Neuronal stem cell (in vitro differentiated cells): Measurements from ENCODE around the gene PSMD12.

Experiments
- DNase-seq: peaks from one replicate; pipeline ENCODE4 v3.0.0-alpha.2; 2013; ENCODE audit warnings: low spot score
- H2AFZ ChIP-seq: one replicate; pipeline ENCODE4 v1.6.1; 2013; ENCODE audit warnings: mild to moderate bottlenecking, low read length, inconsistent platforms
- H2AK5ac ChIP-seq: 2 replicates; pipeline ENCODE4 v1.6.1; 2013; ENCODE audit warnings: low read depth, mild to moderate bottlenecking, inconsistent platforms, low read length, moderate library complexity, mixed read lengths
- H2BK120ac ChIP-seq: 2 replicates; pipeline ENCODE4 v1.6.1; 2013; ENCODE audit warnings: low read depth, mild to moderate bottlenecking, inconsistent platforms, low read length, moderate library complexity, mixed read lengths
- H2BK12ac ChIP-seq: one replicate; pipeline ENCODE4 v1.6.1; 2013; ENCODE audit warnings: low read length, inconsistent platforms
- H2BK15ac ChIP-seq: 2 replicates; pipeline ENCODE4 v1.6.1; 2013; ENCODE audit warnings: mild to moderate bottlenecking, low read length, inconsistent platforms, mixed read lengths
- H2BK5ac ChIP-seq: one replicate; pipeline ENCODE4 v1.6.1; 2013; ENCODE audit warnings: inconsistent platforms, mild to moderate bottlenecking, low read length, moderate library complexity
- H3K14ac ChIP-seq: one replicate; pipeline ENCODE4 v1.6.1; 2013; ENCODE audit warnings: low read length, inconsistent platforms
- H3K18ac ChIP-seq: 2 replicates; pipeline ENCODE4 v1.6.1; 2013; ENCODE audit warnings: low read length, inconsistent platforms
- H3K23ac ChIP-seq: 2 replicates; pipeline ENCODE4 v1.6.1; 2013; ENCODE audit warnings: low read depth, mild to moderate bottlenecking, mixed read lengths, low read length, inconsistent platforms; ENCODE audit not compliant: poor library complexity
- H3K27ac ChIP-seq: replicated peaks from 3 replicates; pipeline ENCODE4 v1.5.1; 2013; ENCODE audit warnings: low read length, inconsistent platforms
- H3K27me3 ChIP-seq, 3 experiments: 2 replicates each; pipeline ENCODE4 v1.6.1; 2013; ENCODE audit warnings: low read length in 3 of 3, mild to moderate bottlenecking in 2 of 3, inconsistent platforms in 1 of 3, low read depth in 1 of 3, mixed read lengths in 1 of 3, moderate library complexity in 1 of 3; ENCODE audit not compliant: control insufficient read depth in 3 of 3, insufficient read depth in 3 of 3
- H3K36me3 ChIP-seq, 2 donors: replicated peaks in 1 of 2; 2 replicates each; pipeline ENCODE4 v1.6.1; 2013; ENCODE audit warnings: low read length in 2 of 2; ENCODE audit not compliant: control insufficient read depth in 2 of 2, insufficient read depth in 2 of 2
- H3K4ac ChIP-seq: 2 replicates; pipeline ENCODE4 v1.6.1; 2013; ENCODE audit warnings: inconsistent platforms, mild to moderate bottlenecking, low read length, moderate library complexity
- H3K4me1 ChIP-seq, 2 donors: 1 replicate in 1 of 2; 2 replicates in 1 of 2; pipeline ENCODE4 v1.6.1; 2013; ENCODE audit warnings: low read length in 2 of 2, low read depth in 1 of 2; ENCODE audit not compliant: control insufficient read depth in 2 of 2, insufficient read depth in 1 of 2
- H3K4me2 ChIP-seq: one replicate; pipeline ENCODE4 v1.6.1; 2013; ENCODE audit warnings: mild to moderate bottlenecking, low read length, inconsistent platforms; ENCODE audit not compliant: insufficient read depth, poor library complexity, severe bottlenecking
- H3K4me3 ChIP-seq, 2 donors: 2 replicates each; pipeline ENCODE4 v1.5.1; 2013; ENCODE audit warnings: low read length in 2 of 2, mild to moderate bottlenecking in 2 of 2, inconsistent platforms in 1 of 2, moderate library complexity in 1 of 2
- H3K79me1 ChIP-seq: one replicate; pipeline ENCODE4 v1.6.1; 2013; ENCODE audit warnings: low read depth, mild to moderate bottlenecking, inconsistent platforms, low read length, moderate library complexity
- H3K9ac ChIP-seq: one replicate; pipeline ENCODE4 v1.6.1; 2013; ENCODE audit warnings: mild to moderate bottlenecking, low read depth, low read length, inconsistent platforms; ENCODE audit not compliant: poor library complexity
- H3K9me3 ChIP-seq, 2 donors: replicated peaks in 1 of 2; 2 replicates each; pipeline versions ENCODE3 to v1.6.1; 2013; ENCODE audit warnings: low read length in 2 of 2, mild to moderate bottlenecking in 2 of 2, inconsistent platforms in 1 of 2, low read depth in 1 of 2, mixed read lengths in 1 of 2, moderate library complexity in 1 of 2; ENCODE audit not compliant: control insufficient read depth in 2 of 2, insufficient read depth in 1 of 2
- H4K8ac ChIP-seq: one replicate; pipeline ENCODE4 v1.6.1; 2013; ENCODE audit warnings: low read depth, mild to moderate bottlenecking, inconsistent platforms, low read length, moderate library complexity
- H4K91ac ChIP-seq: one replicate; pipeline ENCODE4 v1.6.1; 2013; ENCODE audit warnings: low read length, low read depth, mild to moderate bottlenecking, inconsistent platforms; ENCODE audit not compliant: poor library complexity
- WGBS, 2 donors: extraction: QIAGEN DNeasy Blood & Tissue Kit; methylation state at CpG; one replicate each; pipeline ENCODE4 v1.1.7; 2013; ENCODE audit warnings: missing lambda C conversion rate in 2 of 2, mixed read lengths in 1 of 2; ENCODE audit not compliant: insufficient read length in 2 of 2, insufficient replicate concordance in 1 of 2; ENCODE audit errors: extremely low coverage in 2 of 2; 5-methylcytosine and 5-hydroxymethylcytosine counted together

The PSMD12 gene

GRCh38 chr17:67376737-67377487 lies 10.5 kb upstream of the PSMD12 start, which contains the start of gene PITPNC1:
PITPNC1 (plus strand) TSS chr17:67377281.
- peak; percentile 84 for DNase-seq
- Histone ChIP-seq H3K27me3 (peaks cover 0 to 3% (median 0%) of the 10 kb centered on the region in 3 experiments), H2BK12ac (no peak within 1 kb of the TSS), H2BK120ac (peak within 1 kb of the TSS; percentile 67), H3K79me1 (no peaks in the 10 kb centered on the region), H3K4ac (no peak within 1 kb of the TSS), H2AFZ (peak within 1 kb of the TSS; percentile 94), H3K27ac (peak within 1 kb of the TSS; percentile 62), H3K4me2 (peak within 1 kb of the TSS; percentile 62), H2BK15ac (peak within 1 kb of the TSS; percentile 94), H3K14ac (peak within 1 kb of the TSS; percentile 25), H2AK5ac (peak within 1 kb of the TSS; percentile 76), H3K36me3 (peaks cover 0 to 3% of the 10 kb centered on the region in 2 donors), H4K8ac (no peak within 1 kb of the TSS), H3K9ac (peak within 1 kb of the TSS; percentile 96), H3K4me1 (peaks cover 5 to 18% of the 10 kb centered on the region in 2 donors), H4K91ac (no peak within 1 kb of the TSS), H3K4me3 (peak within 1 kb of the TSS; percentile 91 to 97), H3K23ac (peak within 1 kb of the TSS; percentile 98), H2BK5ac (peak within 1 kb of the TSS; percentile 78), H3K9me3 (no peaks in the 10 kb centered on the region), H3K18ac (peak within 1 kb of the TSS; percentile 96)
- no CpG with 5 or more reads among the region's 56 CpGs for WGBS, 2 donors

- Histone ChIP-seq H2AK5ac (no peak overlapping the region), H3K23ac (no peak overlapping the region), H3K9ac (peak overlapping the region; percentile 46), H2BK15ac (no peak overlapping the region), H3K27me3 (peaks cover 0 to 3% (median 0%) of the 10 kb centered on the region in 3 experiments), H4K91ac (no peak overlapping the region), H3K27ac (peak overlapping the region; percentile 62), H3K4ac (no peak overlapping the region), H2BK5ac (no peak overlapping the region), H3K36me3 (peaks cover 0 to 3% of the 10 kb centered on the region in 2 donors), H3K9me3 (no peaks in the 10 kb centered on the region), H3K14ac (no peak overlapping the region), H4K8ac (no peak overlapping the region), H2AFZ (peak overlapping the region; percentile 94), H3K18ac (no peak overlapping the region), H2BK12ac (no peak overlapping the region), H3K4me2 (peak overlapping the region; percentile 62), H3K4me3 (peak overlapping the region in 1 of 2 donors; percentile 91), H3K4me1 (peaks cover 5 to 18% of the 10 kb centered on the region in 2 donors), H2BK120ac (no peak overlapping the region), H3K79me1 (no peaks in the 10 kb centered on the region)
- no CpG with 5 or more reads among the region's 6 CpGs for WGBS, 2 donors
- DNase-seq, result no peak
Measured at GRCh38 chr17:67376415-67376736, 10.0 kb upstream of the PSMD12 start.

- Histone ChIP-seq H2AK5ac (no peak overlapping the region), H2BK120ac (no peak overlapping the region)
Measured at GRCh38 chr17:67375716-67376115, 9.3 kb upstream of the PSMD12 start.

GRCh38 chr17:67375054-67375427 lies 8.7 kb upstream of the PSMD12 start:
- no CpG with 5 or more reads among the region's 5 CpGs for WGBS, 2 donors
- DNase-seq, result no peak
- no peak overlapping the region for H2BK12ac ChIP-seq

More at GRCh38 chr17:67375716-67376115, 9.3 kb upstream of the PSMD12 start:
- Histone ChIP-seq H3K18ac (no peak overlapping the region), H3K36me3 (peaks cover 0 to 3% of the 10 kb centered on the region in 2 donors), H3K4me2 (no peak overlapping the region), H3K4ac (no peak overlapping the region), H3K23ac (no peak overlapping the region), H3K4me1 (peaks cover 5 to 18% of the 10 kb centered on the region in 2 donors), H3K27me3 (peaks cover 0 to 3% (median 0%) of the 10 kb centered on the region in 3 experiments), H3K14ac (no peak overlapping the region), H4K8ac (no peak overlapping the region), H3K9me3 (no peaks in the 10 kb centered on the region), H3K4me3 (peak overlapping the region in 1 of 2 donors; percentile 91), H2AFZ (no peak overlapping the region), H2BK5ac (no peak overlapping the region), H4K91ac (no peak overlapping the region), H2BK15ac (no peak overlapping the region), H3K27ac (no peak overlapping the region), H3K9ac (no peak overlapping the region), H2BK12ac (no peak overlapping the region), H3K79me1 (no peaks in the 10 kb centered on the region)
- DNase-seq, result no peak
- no CpG with 5 or more reads among the region's 6 CpGs for WGBS, 2 donors

More at GRCh38 chr17:67375054-67375427, 8.7 kb upstream of the PSMD12 start:
- Histone ChIP-seq H2AFZ (peak overlapping the region; percentile 87), H3K23ac (peak overlapping the region; percentile 20), H3K18ac (no peak overlapping the region), H4K8ac (no peak overlapping the region), H3K4me2 (no peak overlapping the region), H3K27ac (no peak overlapping the region), H3K27me3 (peaks cover 0 to 3% (median 0%) of the 10 kb centered on the region in 3 experiments), H2BK5ac (no peak overlapping the region), H2AK5ac (no peak overlapping the region), H3K9me3 (no peaks in the 10 kb centered on the region), H3K4ac (no peak overlapping the region), H2BK120ac (no peak overlapping the region), H2BK15ac (no peak overlapping the region), H3K79me1 (no peaks in the 10 kb centered on the region), H4K91ac (no peak overlapping the region), H3K4me3 (no peak overlapping the region), H3K36me3 (peaks cover 0 to 3% of the 10 kb centered on the region in 2 donors), H3K14ac (no peak overlapping the region), H3K9ac (no peak overlapping the region), H3K4me1 (peaks cover 5 to 18% of the 10 kb centered on the region in 2 donors)
